Liver (tissue), 9 donors: Measurements from ENCODE around the gene CAMSAP1. TPM values are rescaled to one million over a fixed set of nuclear protein-coding genes. Genes with fewer than 3 reads are reported as not detected.

Experiments used
- DNase-seq: peaks from one replicate; pipeline ENCODE4 v3.0.0-alpha.2; 2017; ENCODE audit warnings: low spot score
- H3K27ac ChIP-seq, 2 donors: one replicate each; pipeline ENCODE4 v1.7.0; 2013; ENCODE audit warnings: inconsistent platforms in 2 of 2, low read length in 2 of 2, control low read depth in 1 of 2, low read depth in 1 of 2, mild to moderate bottlenecking in 1 of 2
- H3K27me3 ChIP-seq, 4 donors: one replicate each; pipeline versions ENCODE4 v1.6.1 to v1.7.0; 2013; ENCODE audit warnings: low read length in 3 of 4, inconsistent platforms in 1 of 4, mild to moderate bottlenecking in 1 of 4, moderate library complexity in 1 of 4; ENCODE audit not compliant: control insufficient read depth in 4 of 4, insufficient read depth in 4 of 4
- H3K36me3 ChIP-seq, 4 donors: one replicate each; pipeline versions ENCODE4 v1.6.1 to v1.7.0; 2013; ENCODE audit warnings: low read length in 3 of 4, mild to moderate bottlenecking in 3 of 4, low read depth in 1 of 4, moderate library complexity in 1 of 4; ENCODE audit not compliant: control insufficient read depth in 4 of 4, insufficient read depth in 3 of 4
- H3K4me1 ChIP-seq, 4 donors: one replicate each; pipeline versions ENCODE4 v1.6.1 to v1.7.0; 2013; ENCODE audit warnings: low read length in 3 of 4, mild to moderate bottlenecking in 3 of 4, moderate library complexity in 1 of 4; ENCODE audit not compliant: control insufficient read depth in 4 of 4, insufficient read depth in 4 of 4
- H3K4me3 ChIP-seq, 3 donors: one replicate each; pipeline versions ENCODE4 v1.6.1 to v1.7.0; 2013; ENCODE audit warnings: low read length in 3 of 3, control low read depth in 1 of 3, low read depth in 1 of 3, mild to moderate bottlenecking in 1 of 3
- H3K9ac ChIP-seq, 2 donors: one replicate each; pipeline ENCODE4 v1.7.0; 2013; ENCODE audit warnings: low read length in 2 of 2, mild to moderate bottlenecking in 2 of 2, moderate library complexity in 2 of 2, control low read depth in 1 of 2, low read depth in 1 of 2
- H3K9me3 ChIP-seq, 4 donors: one replicate each; pipeline versions ENCODE4 v1.6.1 to v1.7.0; 2013; ENCODE audit warnings: low read length in 3 of 4; ENCODE audit not compliant: control insufficient read depth in 4 of 4
- EGR1 ChIP-seq, 2 donors: IDR thresholded peaks; 2 replicates each; pipeline ENCODE4 v1.6.1; 2016 to 2018; ENCODE audit warnings: antibody characterized with exemption in 2 of 2, low read depth in 2 of 2
- FOXA1 ChIP-seq: IDR thresholded peaks from 2 replicates; pipeline ENCODE4 v1.6.1; 2016; ENCODE audit warnings: antibody characterized with exemption
- FOXA2 ChIP-seq: IDR thresholded peaks from 2 replicates; pipeline ENCODE4 v1.6.1; 2016; ENCODE audit warnings: antibody characterized with exemption
- GABPA ChIP-seq, 2 donors: IDR thresholded peaks in 1 of 2; conservative IDR thresholded peaks in 1 of 2; 2 replicates each; pipeline ENCODE4 v1.6.1; 2016; ENCODE audit warnings: antibody characterized with exemption in 2 of 2, mild to moderate bottlenecking in 1 of 2, moderate library complexity in 1 of 2
- HNF4A ChIP-seq, 2 donors: conservative IDR thresholded peaks; 2 replicates each; pipeline ENCODE4 v1.6.1; 2016; ENCODE audit warnings: antibody characterized with exemption in 2 of 2, mild to moderate bottlenecking in 2 of 2
- HNF4G ChIP-seq: IDR thresholded peaks from 2 replicates; pipeline ENCODE4 v1.6.1; 2016; ENCODE audit warnings: antibody characterized with exemption
- JUND ChIP-seq, 2 donors: IDR thresholded peaks; 2 replicates each; pipeline ENCODE4 v1.6.1; 2016; ENCODE audit warnings: antibody characterized with exemption in 2 of 2
- NR2F2 ChIP-seq: IDR thresholded peaks from 2 replicates; pipeline ENCODE4 v1.6.1; 2016; ENCODE audit warnings: antibody characterized with exemption
- RAD21 ChIP-seq, 2 donors: IDR thresholded peaks; 2 replicates each; pipeline ENCODE4 v1.6.1; 2016; ENCODE audit warnings: antibody characterized with exemption in 2 of 2, mild to moderate bottlenecking in 2 of 2
- REST ChIP-seq: IDR thresholded peaks from 2 replicates; pipeline ENCODE4 v1.6.1; 2016; ENCODE audit warnings: antibody characterized with exemption, mild to moderate bottlenecking
- RXRA ChIP-seq, 2 donors: IDR thresholded peaks; 2 replicates each; pipeline ENCODE4 v1.6.1; 2017 to 2018; ENCODE audit warnings: antibody characterized with exemption in 2 of 2, mild to moderate bottlenecking in 1 of 2
- SP1 ChIP-seq: IDR thresholded peaks from 2 replicates; pipeline ENCODE4 v1.6.1; 2018; ENCODE audit warnings: antibody characterized with exemption, mild to moderate bottlenecking
- TAF1 ChIP-seq: conservative IDR thresholded peaks from 2 replicates; pipeline ENCODE4 v1.6.1; 2016; ENCODE audit warnings: antibody characterized with exemption, mild to moderate bottlenecking
- YY1 ChIP-seq: IDR thresholded peaks from 2 replicates; pipeline ENCODE4 v1.6.1; 2016; ENCODE audit warnings: antibody characterized with exemption, mild to moderate bottlenecking
- WGBS: extraction: QIAGEN DNeasy Blood & Tissue Kit; methylation state at CpG from one replicate; pipeline ENCODE4 v1.1.7; 2013; 5-methylcytosine and 5-hydroxymethylcytosine counted together
- polyA plus RNA-seq, 2 donors: library from polyadenylated mRNA; stranded (reverse) in 1 of 2; unstranded in 1 of 2; fragments of 200-250 nt in 1 of 2; fragments of >200 nt in 1 of 2; fragmentation: Nextera tagmentation in 1 of 2; extraction: Ambion mirVana in 1 of 2; gene quantifications; one replicate each; pipeline versions ENCODE4 v1.2.1 to v1.2.3, GENCODE V29; 2013 to 2015
- total RNA-seq, 2 donors: library from RNA; depleted of rRNA; stranded (reverse); fragments of >200 nt; gene quantifications; one replicate each; pipeline ENCODE4 v1.2.3, GENCODE V29; 2014
- TF ChIP-seq, protein P1 (sequence below): IDR thresholded peaks from 2 replicates; pipeline ENCODE4 v1.6.1; 2016; ENCODE audit warnings: antibody characterized with exemption
- TF ChIP-seq, protein P2 (sequence below): fragments of 150-350 bp; IDR thresholded peaks from 2 replicates; pipeline ENCODE4 v1.5.1; 2017; ENCODE audit warnings: improper control_type of control experiment, low read depth, low read length; ENCODE audit not compliant: missing input control
- TF ChIP-seq, protein P3 (sequence below): IDR thresholded peaks from 2 replicates; pipeline ENCODE4 v1.6.1; 2016; ENCODE audit warnings: antibody characterized with exemption
- donor health status: healthy.
- donor health status: healthy.
- donor health status: healthy.
- donor health status: healthy.
- donor health status: healthy.

Gene CAMSAP1
- total and polyA plus RNA-seq, 4 donors = 0.97 to 6.4 (median 5.1) TPM

- Histone ChIP-seq H3K27ac (no peak overlapping the region), H3K4me1 (no peaks in the 10 kb centered on the region), H3K9me3 (no peaks in the 10 kb centered on the region), H3K36me3 (peaks cover 0 to 14% (median 2%) of the 10 kb centered on the region in 4 donors), H3K4me3 (no peak overlapping the region), H3K9ac (no peak overlapping the region), H3K27me3 (no peaks in the 10 kb centered on the region)
- 97% methylated on average over 3 of the region's 3 CpGs for WGBS
- DNase-seq = no peak
- TF ChIP-seq YY1 (no peak), GABPA (IDR thresholded peaks at IDR 0.05 in 1 of 2, conservative IDR thresholded peaks at IDR 0.05 in 1 of 2) (no peak), HNF4A (conservative IDR thresholded peaks at IDR 0.05) (no peak), TAF1 (no peak), HNF4G (no peak), JUND (IDR thresholded peaks at IDR 0.05) (no peak), RAD21 (IDR thresholded peaks at IDR 0.05) (no peak), EGR1 (IDR thresholded peaks at IDR 0.05; ENCODE audit: low read depth in 2 of 2) (no peak)
- TF ChIP-seq, protein P1, sequence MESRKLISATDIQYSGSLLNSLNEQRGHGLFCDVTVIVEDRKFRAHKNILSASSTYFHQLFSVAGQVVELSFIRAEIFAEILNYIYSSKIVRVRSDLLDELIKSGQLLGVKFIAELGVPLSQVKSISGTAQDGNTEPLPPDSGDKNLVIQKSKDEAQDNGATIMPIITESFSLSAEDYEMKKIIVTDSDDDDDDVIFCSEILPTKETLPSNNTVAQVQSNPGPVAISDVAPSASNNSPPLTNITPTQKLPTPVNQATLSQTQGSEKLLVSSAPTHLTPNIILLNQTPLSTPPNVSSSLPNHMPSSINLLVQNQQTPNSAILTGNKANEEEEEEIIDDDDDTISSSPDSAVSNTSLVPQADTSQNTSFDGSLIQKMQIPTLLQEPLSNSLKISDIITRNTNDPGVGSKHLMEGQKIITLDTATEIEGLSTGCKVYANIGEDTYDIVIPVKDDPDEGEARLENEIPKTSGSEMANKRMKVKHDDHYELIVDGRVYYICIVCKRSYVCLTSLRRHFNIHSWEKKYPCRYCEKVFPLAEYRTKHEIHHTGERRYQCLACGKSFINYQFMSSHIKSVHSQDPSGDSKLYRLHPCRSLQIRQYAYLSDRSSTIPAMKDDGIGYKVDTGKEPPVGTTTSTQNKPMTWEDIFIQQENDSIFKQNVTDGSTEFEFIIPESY = no peak
- TF ChIP-seq, protein P2, sequence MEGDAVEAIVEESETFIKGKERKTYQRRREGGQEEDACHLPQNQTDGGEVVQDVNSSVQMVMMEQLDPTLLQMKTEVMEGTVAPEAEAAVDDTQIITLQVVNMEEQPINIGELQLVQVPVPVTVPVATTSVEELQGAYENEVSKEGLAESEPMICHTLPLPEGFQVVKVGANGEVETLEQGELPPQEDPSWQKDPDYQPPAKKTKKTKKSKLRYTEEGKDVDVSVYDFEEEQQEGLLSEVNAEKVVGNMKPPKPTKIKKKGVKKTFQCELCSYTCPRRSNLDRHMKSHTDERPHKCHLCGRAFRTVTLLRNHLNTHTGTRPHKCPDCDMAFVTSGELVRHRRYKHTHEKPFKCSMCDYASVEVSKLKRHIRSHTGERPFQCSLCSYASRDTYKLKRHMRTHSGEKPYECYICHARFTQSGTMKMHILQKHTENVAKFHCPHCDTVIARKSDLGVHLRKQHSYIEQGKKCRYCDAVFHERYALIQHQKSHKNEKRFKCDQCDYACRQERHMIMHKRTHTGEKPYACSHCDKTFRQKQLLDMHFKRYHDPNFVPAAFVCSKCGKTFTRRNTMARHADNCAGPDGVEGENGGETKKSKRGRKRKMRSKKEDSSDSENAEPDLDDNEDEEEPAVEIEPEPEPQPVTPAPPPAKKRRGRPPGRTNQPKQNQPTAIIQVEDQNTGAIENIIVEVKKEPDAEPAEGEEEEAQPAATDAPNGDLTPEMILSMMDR = no peak
Measured at GRCh38 chr9:135857843-135858242, 49.5 kb downstream of the CAMSAP1 start.

DNA sequence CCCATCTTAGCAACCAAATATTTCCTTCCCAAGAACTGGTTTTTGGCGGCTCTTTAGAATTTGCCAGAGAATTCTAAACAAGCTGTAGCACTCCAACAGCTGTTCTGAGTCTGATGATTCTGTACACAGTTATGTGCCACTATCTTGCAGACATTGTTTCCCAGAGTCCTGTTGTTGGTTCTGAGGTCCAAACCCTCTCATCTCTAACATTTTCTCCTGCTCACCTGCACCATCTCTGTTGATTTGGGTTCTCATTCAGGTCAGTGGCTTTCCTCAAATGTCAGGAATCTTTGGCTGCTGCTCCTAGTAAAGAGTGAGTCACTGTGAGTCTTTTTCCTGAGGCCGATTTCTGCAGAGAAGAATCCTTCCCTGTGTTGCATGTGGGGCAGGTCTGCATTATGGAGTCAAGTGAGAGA lies 50.0 kb downstream of the CAMSAP1 start:
- H3K4me3 ChIP-seq = no peak overlapping the region
- H3K27ac ChIP-seq = no peak overlapping the region
- H3K9me3 ChIP-seq = no peaks in the 10 kb centered on the region
- TF ChIP-seq TAF1 = no peak
- TF ChIP-seq REST = no peak
- TF ChIP-seq NR2F2 = no peak
- TF ChIP-seq, protein P2 = no peak
- TF ChIP-seq, protein P3, sequence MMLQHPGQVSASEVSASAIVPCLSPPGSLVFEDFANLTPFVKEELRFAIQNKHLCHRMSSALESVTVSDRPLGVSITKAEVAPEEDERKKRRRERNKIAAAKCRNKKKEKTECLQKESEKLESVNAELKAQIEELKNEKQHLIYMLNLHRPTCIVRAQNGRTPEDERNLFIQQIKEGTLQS = no peak
- TF ChIP-seq FOXA1 = no peak
- no peak for TF ChIP-seq GABPA (IDR thresholded peaks at IDR 0.05 in 1 of 2, conservative IDR thresholded peaks at IDR 0.05 in 1 of 2)
- no peak for TF ChIP-seq RXRA (IDR thresholded peaks at IDR 0.05)
- TF ChIP-seq SP1 = no peak
- TF ChIP-seq FOXA2 = no peak
- TF ChIP-seq, protein P1 = no peak
- no peak for TF ChIP-seq YY1
- no peak for TF ChIP-seq JUND (IDR thresholded peaks at IDR 0.05)
- no peak for TF ChIP-seq EGR1 (IDR thresholded peaks at IDR 0.05; ENCODE audit: low read depth in 2 of 2)
- no peak for TF ChIP-seq HNF4A (conservative IDR thresholded peaks at IDR 0.05)
- peaks cover 0 to 17% (median 2%) of the 10 kb centered on the region in 4 donors for H3K36me3 ChIP-seq
- 89% methylated on average over 2 of the region's 2 CpGs for WGBS
- no peaks in the 10 kb centered on the region for H3K27me3 ChIP-seq
- no peak overlapping the region for H3K9ac ChIP-seq
- no peaks in the 10 kb centered on the region for H3K4me1 ChIP-seq
- DNase-seq = no peak
